HG03139 (cell line): Measurements from ENCODE around the gene PHYKPL.
"Not testable (repeated sequence)": the region's sequence is repeated elsewhere in the genome, so short reads cannot be mapped to it uniquely, and the experiment has no call there.

ENCODE experiments used
- ATAC-seq: cut with Tn5 transposase; IDR thresholded peaks from one replicate; pipeline ENCODE4 v1.9.1; 2021; ENCODE audit not compliant: unreplicated experiment

PHYKPL gene

GRCh38 chr5:178208540-178209227 is 23.9 kb downstream of the PHYKPL start:
- ATAC-seq, result no peak

GRCh38 chr5:178207917-178208280 is 24.7 kb downstream of the PHYKPL start:
- ATAC-seq, result no peak

DNA sequence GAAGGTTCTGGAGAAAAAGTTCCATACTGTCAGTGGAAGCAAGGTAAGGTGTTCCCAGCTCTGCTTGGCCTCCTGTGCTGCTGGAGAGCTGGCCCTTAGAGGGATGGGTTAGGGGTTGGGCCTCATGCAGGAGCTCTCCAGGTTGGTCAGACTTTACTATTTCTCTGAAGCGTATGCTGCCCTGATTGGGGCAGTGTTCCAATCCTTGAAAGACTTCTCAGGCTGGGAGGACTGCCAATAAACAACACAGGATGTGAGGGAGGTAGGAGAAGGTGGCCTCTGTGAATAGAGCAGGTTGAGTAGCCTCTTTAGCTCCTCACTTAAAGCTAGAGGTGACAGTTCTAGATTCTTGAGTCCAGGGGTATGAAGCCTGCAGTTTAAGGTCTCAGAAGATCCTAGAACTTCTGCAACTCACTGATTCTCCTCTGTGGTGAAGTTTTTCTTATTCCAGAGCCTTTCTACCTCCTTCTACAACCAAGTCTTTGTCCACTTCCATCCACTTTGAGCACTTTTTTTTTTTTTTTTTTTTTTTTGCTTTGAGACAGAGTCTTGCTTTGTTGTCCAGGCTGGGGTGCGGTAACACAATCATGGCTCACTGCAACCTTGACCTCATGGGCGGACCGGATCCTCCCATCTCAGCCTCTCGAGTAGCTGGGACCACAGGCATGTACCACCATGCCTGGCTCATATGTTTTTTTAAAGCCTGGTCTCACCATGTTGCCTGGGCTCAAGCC is 25.3 kb downstream of the PHYKPL start:
- no peak for ATAC-seq

- no peak for ATAC-seq
Observed at GRCh38 chr5:178206166-178207101, 26.2 kb downstream of the PHYKPL start.

DNA sequence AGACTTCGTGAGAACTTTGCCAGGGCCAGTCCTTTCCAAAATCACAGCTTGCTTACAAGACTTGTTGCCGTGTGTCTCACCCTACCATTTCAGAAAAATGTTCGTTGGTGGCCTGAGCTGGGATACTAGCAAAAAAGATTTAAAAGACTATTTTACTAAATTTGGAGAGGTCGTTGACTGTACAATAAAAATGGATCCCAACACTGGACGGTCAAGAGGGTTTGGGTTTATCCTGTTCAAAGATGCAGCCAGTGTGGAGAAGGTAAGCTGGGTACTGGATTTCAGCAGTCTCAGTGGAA is 26.9 kb downstream of the PHYKPL start:
- ATAC-seq, result no peak

- ATAC-seq, result peak; percentile 54
Observed at GRCh38 chr5:178204935-178205748, 27.5 kb downstream of the PHYKPL start.

DNA sequence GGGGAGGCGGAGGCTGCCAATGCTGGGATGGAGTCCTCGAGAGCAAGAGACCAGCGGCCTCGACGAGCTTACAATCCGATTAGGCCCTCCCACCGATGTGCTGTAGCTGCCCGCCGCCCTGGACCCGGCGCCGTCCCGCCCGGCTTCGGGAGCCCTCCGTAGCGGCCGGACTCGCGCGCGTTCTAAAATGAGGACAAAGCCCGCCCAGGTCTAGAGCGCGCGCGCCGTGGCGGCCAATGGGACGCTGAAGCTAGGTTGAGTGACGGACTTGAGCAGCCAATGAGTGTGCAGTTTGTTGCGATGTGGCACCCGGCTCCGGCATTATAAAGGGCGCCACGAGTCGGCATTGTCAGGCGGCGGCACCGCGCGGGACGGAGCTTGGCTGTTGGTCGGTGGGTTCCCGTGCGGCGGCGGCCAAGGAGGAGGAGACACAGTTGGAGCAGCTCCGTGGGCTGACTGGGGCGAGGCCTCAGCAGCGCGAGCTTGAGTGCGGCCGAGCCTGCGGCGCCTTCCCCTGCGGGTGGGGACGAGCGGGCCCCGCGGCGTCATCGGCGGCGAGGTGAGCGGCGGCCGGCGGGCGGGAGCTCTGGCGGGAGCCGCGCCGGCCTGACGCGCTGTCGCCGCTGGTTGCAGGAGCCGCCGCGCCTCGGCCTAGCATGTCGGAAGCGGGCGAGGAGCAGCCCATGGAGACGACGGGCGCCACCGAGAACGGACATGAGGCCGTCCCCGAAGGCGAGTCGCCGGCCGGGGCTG is 28.2 kb downstream of the PHYKPL start, which contains the start of gene HNRNPAB:
Gene HNRNPAB, plus strand, starts transcription at position 352 of the 753 bp plus-strand sequence. Its CDS starts 305 bp downstream, at position 657.
- ATAC-seq, result peak; percentile 75

DNA sequence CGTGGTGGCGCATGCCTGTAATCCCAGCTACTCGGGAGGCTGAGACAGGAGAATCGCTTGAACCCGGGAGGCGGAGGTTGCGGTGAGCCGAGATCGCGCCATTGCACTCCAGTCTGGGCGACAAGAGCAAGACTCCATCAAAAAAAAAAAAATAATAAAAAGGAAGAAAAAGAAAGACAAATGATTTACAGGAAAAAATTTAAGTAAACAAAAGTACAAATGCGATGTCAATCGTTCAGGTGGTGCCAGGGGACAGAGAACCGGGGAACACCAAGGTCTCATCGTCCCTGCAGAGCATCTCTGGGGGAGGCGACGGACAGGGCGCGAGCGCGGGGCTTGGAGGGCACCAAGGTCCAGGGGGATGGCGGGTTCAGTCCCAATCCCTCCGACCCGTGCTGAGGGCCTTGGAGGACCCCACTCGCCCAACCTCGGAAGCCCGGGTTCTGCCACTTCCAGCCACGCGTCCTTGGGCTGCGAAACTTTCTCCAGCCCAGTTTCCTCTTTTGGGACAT is 28.9 kb downstream of the PHYKPL start:
- ATAC-seq, result peak; percentile 7

DNA sequence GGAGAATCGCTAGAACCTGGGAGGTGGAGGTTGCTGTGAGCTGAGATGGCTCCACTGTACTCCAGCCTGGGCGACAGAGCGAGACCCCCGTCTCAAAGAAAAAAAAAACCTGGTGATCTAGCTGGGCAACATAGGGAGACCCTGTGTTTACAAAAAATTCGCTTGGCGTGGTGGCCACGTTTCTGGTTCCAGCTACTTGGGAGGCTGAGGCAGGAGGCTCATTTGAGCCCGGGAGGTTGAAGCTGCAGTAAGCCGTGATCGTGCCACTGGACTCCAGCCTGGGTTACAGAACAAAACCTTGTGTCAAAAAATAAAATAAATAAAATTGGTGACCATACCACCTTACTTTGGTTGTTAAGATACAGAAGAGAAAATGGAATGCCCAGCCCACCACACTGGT is 30.1 kb downstream of the PHYKPL start:
- no peak for ATAC-seq

DNA sequence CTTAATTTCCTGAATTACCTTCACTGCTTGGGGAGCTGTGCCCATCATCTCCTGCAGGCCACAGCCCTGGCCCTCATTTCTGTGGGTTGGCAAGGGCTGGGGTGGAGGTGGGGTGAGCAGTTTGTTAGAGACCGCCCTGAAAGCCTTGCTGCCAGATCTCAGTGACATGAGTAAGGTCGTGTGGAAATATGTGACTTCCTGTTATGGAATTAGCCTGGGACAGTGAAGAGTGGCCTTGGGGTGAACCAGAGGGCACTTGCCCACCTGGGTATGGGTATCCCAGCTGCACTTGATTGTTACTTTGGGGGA is 30.7 kb downstream of the PHYKPL start:
- ATAC-seq, result no peak

- no peak for ATAC-seq
Observed at GRCh38 chr5:178201221-178201926, 31.2 kb downstream of the PHYKPL start.

GRCh38 chr5:178199581-178200434 is 32.8 kb downstream of the PHYKPL start:
- ATAC-seq, result no peak

DNA sequence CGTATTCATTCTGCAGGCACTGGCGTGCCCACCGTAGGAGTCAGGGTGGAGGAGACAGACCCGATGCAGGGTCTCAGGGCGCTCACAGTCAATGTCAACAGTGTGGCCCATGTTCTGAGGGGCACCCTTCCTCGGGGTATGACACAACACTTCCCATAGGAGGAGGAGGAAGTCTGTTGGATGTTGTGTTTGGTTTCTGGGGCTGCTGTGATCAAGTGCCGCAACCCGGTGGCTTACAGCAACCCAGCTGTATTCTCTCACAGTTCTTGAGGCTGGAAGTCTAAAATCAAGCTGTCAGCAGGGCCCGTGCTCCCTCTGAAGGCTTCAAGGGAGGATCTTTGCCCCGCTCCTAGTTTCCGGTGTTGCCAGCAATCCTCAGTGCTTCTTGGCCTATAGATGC is 33.9 kb downstream of the PHYKPL start:
- ATAC-seq, result no peak

DNA sequence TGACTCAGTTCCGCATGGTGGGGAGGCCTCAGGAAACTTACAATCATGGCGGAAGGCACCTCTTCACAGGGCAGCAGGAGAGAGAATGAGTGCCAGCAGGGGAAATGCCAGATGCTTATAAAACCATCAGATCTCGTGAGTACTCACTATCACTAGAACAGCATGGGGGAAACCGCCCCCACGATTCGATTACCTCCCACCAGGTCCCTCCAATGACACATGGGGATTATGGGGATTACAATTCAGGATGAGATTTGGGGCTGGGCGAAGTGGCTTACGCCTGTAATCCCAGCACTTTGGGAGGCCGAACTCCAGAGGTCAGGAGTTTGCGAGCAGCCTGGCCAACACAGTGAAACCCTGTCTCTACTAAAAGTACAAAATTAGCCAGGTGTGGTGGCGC is 34.5 kb downstream of the PHYKPL start:
- ATAC-seq, result not testable (repeated sequence)

- no peak for ATAC-seq
Observed at GRCh38 chr5:178196986-178197385, 35.6 kb downstream of the PHYKPL start.

- ATAC-seq, result no peak
Observed at GRCh38 chr5:178196281-178196812, 36.3 kb downstream of the PHYKPL start.

GRCh38 chr5:178194026-178194425 is 38.6 kb downstream of the PHYKPL start:
- no peak for ATAC-seq

- no peak for ATAC-seq
Observed at GRCh38 chr5:178193251-178193809, 39.3 kb downstream of the PHYKPL start.
